Activated naive CD8-positive, alpha-beta T cell treated with anti-CD3 and anti-CD28 coated beads, Interleukin-2, amount 50 U/mL, for 24 hours (primary cell): ENCODE data around the gene COL23A1.

Source experiments
- ATAC-seq: fragments of 150-1000 bp; cut with Tn5 transposase; one replicate; pipeline ENCODE4 v1.10.0; 2021
- DNase-seq: peaks from one replicate; pipeline ENCODE4 v3.0.0; 2021
- H3K27ac Mint-ChIP-seq: one replicate; pipeline ENCODE4 v1.8.0; 2021; ENCODE audit warnings: mild to moderate bottlenecking, mixed read lengths
- H3K27me3 Mint-ChIP-seq: one replicate; pipeline ENCODE4 v1.8.0; 2021; ENCODE audit warnings: mixed read lengths
- H3K36me3 Mint-ChIP-seq: one replicate; pipeline ENCODE4 v1.8.0; 2021; ENCODE audit warnings: low read depth, mixed read lengths
- H3K4me1 Mint-ChIP-seq: one replicate; pipeline ENCODE4 v1.8.0; 2021; ENCODE audit warnings: mixed read lengths
- H3K4me3 Mint-ChIP-seq: one replicate; pipeline ENCODE4 v1.8.0; 2021; ENCODE audit warnings: mild to moderate bottlenecking, moderate library complexity, mixed read lengths
- H3K9me3 Mint-ChIP-seq: one replicate; pipeline ENCODE4 v1.8.0; 2021; ENCODE audit warnings: mixed read lengths

Gene COL23A1

GRCh38 chr5:178553517-178553916 is 36.7 kb downstream of the COL23A1 start:
- DNase-seq (no peak), ATAC-seq (no peak)
- Mint-ChIP-seq H3K4me3 (no peak overlapping the region), H3K36me3 (no peaks in the 10 kb centered on the region), H3K27me3 (peaks cover 17% of the 10 kb centered on the region), H3K9me3 (no peaks in the 10 kb centered on the region), H3K27ac (no peak overlapping the region), H3K4me1 (no peaks in the 10 kb centered on the region)

GRCh38 chr5:178551468-178551867 is 38.7 kb downstream of the COL23A1 start:
- H3K4me3 Mint-ChIP-seq = no peak overlapping the region
- no peaks in the 10 kb centered on the region for H3K36me3 Mint-ChIP-seq
- no peak for DNase-seq

GRCh38 chr5:178551059-178551458 is 39.1 kb downstream of the COL23A1 start:
- DNase-seq (no peak), ATAC-seq (no peak)
- H3K27me3 Mint-ChIP-seq = peaks cover 10% of the 10 kb centered on the region
- H3K4me3 Mint-ChIP-seq = no peak overlapping the region
- no peaks in the 10 kb centered on the region for H3K4me1 Mint-ChIP-seq
- H3K27ac Mint-ChIP-seq = no peak overlapping the region
- H3K9me3 Mint-ChIP-seq = no peaks in the 10 kb centered on the region
- no peaks in the 10 kb centered on the region for H3K36me3 Mint-ChIP-seq

More at GRCh38 chr5:178551468-178551867, 38.7 kb downstream of the COL23A1 start:
- no peaks in the 10 kb centered on the region for H3K4me1 Mint-ChIP-seq
- peaks cover 11% of the 10 kb centered on the region for H3K27me3 Mint-ChIP-seq
- H3K27ac Mint-ChIP-seq = no peak overlapping the region
- no peaks in the 10 kb centered on the region for H3K9me3 Mint-ChIP-seq
- no peak for ATAC-seq

GRCh38 chr5:178548746-178549145 is 41.4 kb downstream of the COL23A1 start:
- no peaks in the 10 kb centered on the region for H3K4me1 Mint-ChIP-seq
- no peak overlapping the region for H3K27ac Mint-ChIP-seq
- H3K9me3 Mint-ChIP-seq = no peaks in the 10 kb centered on the region
- ATAC-seq (no peak), DNase-seq (no peak)
- H3K36me3 Mint-ChIP-seq = no peaks in the 10 kb centered on the region
- peaks cover 6% of the 10 kb centered on the region for H3K27me3 Mint-ChIP-seq
- no peak overlapping the region for H3K4me3 Mint-ChIP-seq

GRCh38 chr5:178547753-178548415 is 42.3 kb downstream of the COL23A1 start:
- ATAC-seq (peak; percentile 58), DNase-seq (no peak)
- no peaks in the 10 kb centered on the region for H3K9me3 Mint-ChIP-seq
- no peaks in the 10 kb centered on the region for H3K4me1 Mint-ChIP-seq
- H3K4me3 Mint-ChIP-seq = no peak overlapping the region
- H3K27me3 Mint-ChIP-seq = peaks cover 5% of the 10 kb centered on the region
- peak overlapping the region; percentile 43 for H3K27ac Mint-ChIP-seq
- no peaks in the 10 kb centered on the region for H3K36me3 Mint-ChIP-seq

GRCh38 chr5:178547052-178547666 is 43.0 kb downstream of the COL23A1 start:
- ATAC-seq (no peak), DNase-seq (no peak)
- peaks cover 5% of the 10 kb centered on the region for H3K27me3 Mint-ChIP-seq
- no peaks in the 10 kb centered on the region for H3K9me3 Mint-ChIP-seq
- no peaks in the 10 kb centered on the region for H3K4me1 Mint-ChIP-seq
- H3K27ac Mint-ChIP-seq = no peak overlapping the region
- no peaks in the 10 kb centered on the region for H3K36me3 Mint-ChIP-seq
- no peak overlapping the region for H3K4me3 Mint-ChIP-seq

GRCh38 chr5:178546675-178547033 is 43.5 kb downstream of the COL23A1 start:
- no peaks in the 10 kb centered on the region for H3K9me3 Mint-ChIP-seq
- H3K36me3 Mint-ChIP-seq = no peaks in the 10 kb centered on the region
- no peak overlapping the region for H3K4me3 Mint-ChIP-seq
- H3K27ac Mint-ChIP-seq = no peak overlapping the region
- ATAC-seq (no peak), DNase-seq (no peak)
- H3K4me1 Mint-ChIP-seq = no peaks in the 10 kb centered on the region
- H3K27me3 Mint-ChIP-seq = peaks cover under 1% of the 10 kb centered on the region

GRCh38 chr5:178545941-178546674 is 44.1 kb downstream of the COL23A1 start:
- H3K27ac Mint-ChIP-seq = no peak overlapping the region
- no peak for ATAC-seq

GRCh38 chr5:178545176-178545575 is 45.0 kb downstream of the COL23A1 start:
- DNase-seq = no peak
- Mint-ChIP-seq H3K9me3 (no peaks in the 10 kb centered on the region), H3K27ac (no peak overlapping the region), H3K4me1 (no peaks in the 10 kb centered on the region), H3K4me3 (no peak overlapping the region), H3K27me3 (no peaks in the 10 kb centered on the region), H3K36me3 (no peaks in the 10 kb centered on the region)
- ATAC-seq = no peak

More at GRCh38 chr5:178545941-178546674, 44.1 kb downstream of the COL23A1 start:
- no peaks in the 10 kb centered on the region for H3K4me1 Mint-ChIP-seq
- H3K9me3 Mint-ChIP-seq = no peaks in the 10 kb centered on the region
- no peaks in the 10 kb centered on the region for H3K27me3 Mint-ChIP-seq
- H3K4me3 Mint-ChIP-seq = no peak overlapping the region
- no peak for DNase-seq
- no peaks in the 10 kb centered on the region for H3K36me3 Mint-ChIP-seq

GRCh38 chr5:178544166-178544834 is 45.9 kb downstream of the COL23A1 start:
- Mint-ChIP-seq H3K9me3 (no peaks in the 10 kb centered on the region), H3K27me3 (no peaks in the 10 kb centered on the region), H3K36me3 (no peaks in the 10 kb centered on the region), H3K4me3 (no peak overlapping the region), H3K4me1 (no peaks in the 10 kb centered on the region), H3K27ac (no peak overlapping the region)
- DNase-seq (no peak), ATAC-seq (no peak)

GRCh38 chr5:178542455-178542854 is 47.7 kb downstream of the COL23A1 start:
- Mint-ChIP-seq H3K36me3 (no peaks in the 10 kb centered on the region), H3K9me3 (no peaks in the 10 kb centered on the region), H3K27ac (no peak overlapping the region), H3K4me1 (no peaks in the 10 kb centered on the region), H3K4me3 (no peak overlapping the region), H3K27me3 (no peaks in the 10 kb centered on the region)
- ATAC-seq (no peak), DNase-seq (no peak)

GRCh38 chr5:178540526-178540925 is 49.7 kb downstream of the COL23A1 start:
- H3K36me3 Mint-ChIP-seq = no peaks in the 10 kb centered on the region
- no peaks in the 10 kb centered on the region for H3K9me3 Mint-ChIP-seq
- H3K4me1 Mint-ChIP-seq = no peaks in the 10 kb centered on the region
- ATAC-seq = no peak
- no peak overlapping the region for H3K4me3 Mint-ChIP-seq
- no peak overlapping the region for H3K27ac Mint-ChIP-seq
- DNase-seq = no peak
- H3K27me3 Mint-ChIP-seq = no peaks in the 10 kb centered on the region

- ATAC-seq (no peak), DNase-seq (no peak)
- H3K9me3 Mint-ChIP-seq = no peaks in the 10 kb centered on the region
- no peaks in the 10 kb centered on the region for H3K4me1 Mint-ChIP-seq
- H3K27me3 Mint-ChIP-seq = no peaks in the 10 kb centered on the region
- H3K36me3 Mint-ChIP-seq = no peaks in the 10 kb centered on the region
- H3K4me3 Mint-ChIP-seq = no peak overlapping the region
- peak overlapping the region; percentile 26 for H3K27ac Mint-ChIP-seq
Measured at GRCh38 chr5:178538741-178539229, 51.4 kb downstream of the COL23A1 start.

- no peaks in the 10 kb centered on the region for H3K9me3 Mint-ChIP-seq
- no peak overlapping the region for H3K27ac Mint-ChIP-seq
- no peak for ATAC-seq
- H3K27me3 Mint-ChIP-seq = no peaks in the 10 kb centered on the region
- no peaks in the 10 kb centered on the region for H3K4me1 Mint-ChIP-seq
- DNase-seq = no peak
- no peak overlapping the region for H3K4me3 Mint-ChIP-seq
- no peaks in the 10 kb centered on the region for H3K36me3 Mint-ChIP-seq
Measured at GRCh38 chr5:178537467-178538371, 52.5 kb downstream of the COL23A1 start.
